OCI-LY1 (cell line): ENCODE data around the gene MLXIP.

ENCODE experiments used
- EZH2 ChIP-seq: fragments of 200-600 bp; sonication (generic), shearing (Covaris generic); IDR thresholded peaks from 2 replicates; pipeline ENCODE4 v1.8.0; 2017; ENCODE audit warnings: borderline replicate concordance, mixed run types, mild to moderate bottlenecking, antibody characterized with exemption, low read length, moderate library complexity, mixed read lengths
- TF ChIP-seq, protein P1 (sequence below): fragments of 200-600 bp; sonication (generic), shearing (Covaris generic); IDR thresholded peaks from 2 replicates; pipeline ENCODE4 v1.5.1; 2017; ENCODE audit warnings: mild to moderate bottlenecking, antibody characterized with exemption, low read length, moderate library complexity, mixed read lengths

DNA sequence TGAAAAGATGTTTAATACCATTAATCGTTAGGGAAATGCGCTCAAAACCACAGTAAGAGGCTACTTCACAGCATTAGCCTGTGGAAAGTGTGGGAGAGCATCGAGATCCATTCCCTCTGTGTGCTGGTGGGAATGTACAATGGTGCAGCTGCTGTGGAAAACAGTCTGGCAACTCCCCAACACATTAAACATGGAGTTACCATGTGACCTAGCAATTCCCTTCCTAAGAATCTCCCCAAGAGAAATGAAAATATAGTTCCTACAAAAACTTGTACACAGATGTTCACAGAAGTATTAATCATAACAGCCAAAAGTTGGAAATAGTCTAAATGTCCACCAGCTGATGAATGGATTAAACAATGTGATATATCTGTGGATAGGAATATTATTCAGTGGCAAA is 23.8 kb downstream of the MLXIP start:
- TF ChIP-seq, protein P1, sequence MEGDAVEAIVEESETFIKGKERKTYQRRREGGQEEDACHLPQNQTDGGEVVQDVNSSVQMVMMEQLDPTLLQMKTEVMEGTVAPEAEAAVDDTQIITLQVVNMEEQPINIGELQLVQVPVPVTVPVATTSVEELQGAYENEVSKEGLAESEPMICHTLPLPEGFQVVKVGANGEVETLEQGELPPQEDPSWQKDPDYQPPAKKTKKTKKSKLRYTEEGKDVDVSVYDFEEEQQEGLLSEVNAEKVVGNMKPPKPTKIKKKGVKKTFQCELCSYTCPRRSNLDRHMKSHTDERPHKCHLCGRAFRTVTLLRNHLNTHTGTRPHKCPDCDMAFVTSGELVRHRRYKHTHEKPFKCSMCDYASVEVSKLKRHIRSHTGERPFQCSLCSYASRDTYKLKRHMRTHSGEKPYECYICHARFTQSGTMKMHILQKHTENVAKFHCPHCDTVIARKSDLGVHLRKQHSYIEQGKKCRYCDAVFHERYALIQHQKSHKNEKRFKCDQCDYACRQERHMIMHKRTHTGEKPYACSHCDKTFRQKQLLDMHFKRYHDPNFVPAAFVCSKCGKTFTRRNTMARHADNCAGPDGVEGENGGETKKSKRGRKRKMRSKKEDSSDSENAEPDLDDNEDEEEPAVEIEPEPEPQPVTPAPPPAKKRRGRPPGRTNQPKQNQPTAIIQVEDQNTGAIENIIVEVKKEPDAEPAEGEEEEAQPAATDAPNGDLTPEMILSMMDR: no peak
- TF ChIP-seq EZH2: no peak
